Stimulated activated CD4-positive, alpha-beta T cell treated with anti-CD3 and anti-CD28 coated beads, Interleukin-15, amount 100 ng/mL, for 48 hours (primary cell): Measurements from ENCODE around the gene ZMYND10.
"Not testable (repeated sequence)": the region's sequence is repeated elsewhere in the genome, so short reads cannot be mapped to it uniquely, and the experiment has no call there.

Experiments
- DNase-seq, 2 donors: peaks; one replicate each; pipeline ENCODE4 v3.0.0-alpha.2; 2020; ENCODE audit warnings: low read depth in 2 of 2

Gene ZMYND10

DNA sequence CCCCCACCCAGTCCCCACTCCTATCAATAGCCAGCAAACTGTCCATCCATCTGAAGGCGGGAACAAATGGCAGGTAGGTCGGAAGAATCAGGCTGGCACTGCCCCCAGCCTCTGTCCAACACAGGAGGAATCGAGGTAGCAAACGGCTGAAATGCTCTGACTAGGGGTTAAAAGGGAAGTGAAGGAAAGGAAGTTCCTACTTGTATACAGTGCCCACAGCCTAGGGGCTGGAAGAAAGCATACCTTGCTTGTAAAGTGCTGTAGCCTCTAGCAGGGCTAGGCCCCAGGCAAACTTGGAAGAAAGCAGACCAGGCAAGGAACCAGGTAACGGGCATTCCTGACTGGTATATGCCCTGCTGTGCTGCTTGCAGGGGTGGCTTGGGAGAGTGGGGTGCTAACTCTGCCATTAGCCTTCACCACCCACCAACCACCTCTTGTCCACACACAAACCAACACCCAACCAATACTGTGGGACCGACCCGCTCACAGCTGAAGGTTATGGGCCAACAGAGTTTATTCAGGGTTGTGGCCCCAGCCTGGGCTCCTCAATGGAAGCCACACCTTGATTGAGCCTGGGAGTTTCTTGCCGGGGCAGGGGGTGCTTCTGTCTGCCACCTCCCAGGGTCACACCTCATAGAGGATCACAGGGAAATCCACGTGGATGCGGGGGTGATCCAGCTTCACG lies 19.9 kb downstream of the ZMYND10 start:
- DNase-seq, result no peak

GRCh38 chr3:50325113-50325480 lies 20.4 kb downstream of the ZMYND10 start:
- DNase-seq, result no peak

- DNase-seq, result peak in 1 of 2 donors; percentile 57
These were observed 21.0 kb downstream of the ZMYND10 start for GRCh38 chr3:50324351-50325112.

DNA sequence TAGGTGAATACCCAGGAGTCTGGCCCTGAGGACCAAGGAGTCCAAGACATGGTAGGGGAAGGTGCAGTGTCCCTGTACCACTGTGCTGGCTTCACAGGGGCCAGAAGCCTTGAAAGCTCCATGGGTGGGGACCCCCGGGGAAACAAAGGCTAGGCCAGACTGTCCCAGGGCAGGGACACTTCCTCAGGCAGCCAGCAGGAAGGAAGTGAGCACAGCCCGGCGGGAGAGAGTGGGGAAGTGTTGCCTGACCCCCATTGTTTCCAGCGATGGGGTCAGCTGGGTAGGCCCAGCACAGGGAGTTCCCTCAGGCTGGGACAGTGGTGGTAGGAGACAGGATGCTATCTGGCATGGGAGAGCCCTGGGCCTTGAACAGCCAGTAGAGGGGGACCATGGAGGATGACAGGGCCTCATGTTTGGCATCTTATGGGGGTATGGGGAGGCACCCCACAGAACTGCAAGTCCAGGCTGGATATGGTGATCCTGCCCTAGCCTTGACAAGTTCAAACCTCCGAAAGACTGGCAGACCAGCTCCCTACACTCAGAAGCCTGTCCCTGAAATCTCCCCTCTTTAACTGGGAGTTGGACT lies 21.8 kb downstream of the ZMYND10 start:
- DNase-seq, result no peak

DNA sequence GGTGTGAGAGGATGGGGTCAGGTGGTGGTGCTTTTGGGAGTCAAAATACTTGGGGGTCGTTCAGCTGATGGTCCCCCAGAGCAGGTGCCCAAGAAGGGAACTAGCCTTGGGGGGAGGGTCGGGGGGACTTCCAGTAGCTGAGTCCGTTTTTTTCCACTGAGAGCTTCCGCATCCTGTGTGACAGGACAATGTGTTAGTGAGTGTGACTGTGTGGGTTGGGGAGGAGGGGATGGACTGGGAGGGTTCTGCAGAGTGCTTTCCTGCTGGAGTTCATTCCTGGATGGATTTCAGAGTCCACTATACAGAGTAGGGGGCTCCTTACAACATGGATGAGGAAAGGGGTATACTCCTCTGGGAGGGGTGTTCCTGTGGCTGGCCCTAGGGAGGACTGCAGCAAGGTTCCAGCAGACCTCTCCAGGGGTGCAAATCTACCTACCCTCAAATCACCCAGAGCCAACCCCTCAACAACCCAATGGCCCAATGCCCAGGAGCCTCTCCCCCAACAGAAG lies 22.4 kb downstream of the ZMYND10 start:
- DNase-seq, result no peak

DNA sequence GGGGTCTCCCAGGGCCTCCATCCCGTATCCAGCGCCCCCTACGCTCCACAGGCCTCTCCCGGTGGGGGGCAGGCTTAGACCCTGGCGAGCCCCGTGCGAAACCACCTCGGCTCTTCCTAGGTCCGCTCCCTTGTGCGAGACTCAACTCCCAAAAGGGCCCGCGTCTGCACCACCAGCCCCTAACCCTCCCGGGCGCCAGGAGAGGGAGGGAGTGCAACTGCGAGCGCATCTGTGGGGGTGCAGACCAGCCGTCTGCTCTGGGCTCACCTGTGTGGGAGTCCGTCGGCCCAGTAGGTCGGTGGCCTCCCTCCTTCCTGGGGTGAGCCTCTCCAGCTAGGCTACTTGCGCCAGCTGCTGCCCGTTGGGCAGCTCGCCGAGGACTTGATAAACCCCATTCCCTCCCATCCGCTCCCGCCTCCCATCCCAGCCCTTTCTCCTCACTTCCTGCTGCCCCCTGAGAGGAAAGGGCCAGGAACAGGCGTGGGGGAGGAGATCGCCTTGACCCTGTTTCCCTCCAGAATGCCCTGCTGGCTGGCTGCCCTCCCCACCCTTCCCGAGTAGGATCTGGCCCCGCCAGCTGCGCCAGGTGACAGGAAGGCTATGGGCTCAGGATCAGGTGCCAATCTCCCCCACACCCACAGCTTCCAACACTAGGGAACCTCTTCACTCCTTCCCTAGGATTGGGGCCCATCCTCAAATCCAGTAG lies 23.0 kb downstream of the ZMYND10 start, which contains the start of gene HYAL2:
HYAL2 (minus strand) TSS at position 360 of the 706 bp plus-strand sequence. CDS start 2,256 bp downstream, outside the sequence.
- DNase-seq, result no peak

DNA sequence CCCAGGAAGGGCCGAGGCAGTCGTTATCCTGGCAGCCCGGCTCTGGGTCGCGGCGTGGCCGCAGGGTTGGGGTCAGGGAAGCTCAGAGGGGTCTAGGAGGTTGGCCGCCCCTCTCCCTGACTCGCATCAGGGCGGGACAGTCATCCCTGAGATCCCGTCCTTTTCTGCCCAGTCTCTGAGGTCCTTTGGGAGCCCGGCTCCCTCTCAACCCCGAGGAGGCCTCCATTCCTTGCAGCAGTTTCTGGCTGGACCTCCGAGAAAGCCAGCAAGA lies 23.5 kb downstream of the ZMYND10 start:
- no peak for DNase-seq

GRCh38 chr3:50321336-50322114 lies 24.0 kb downstream of the ZMYND10 start:
- DNase-seq, result peak; percentile 71 to 80

GRCh38 chr3:50320853-50321335 lies 24.6 kb downstream of the ZMYND10 start:
- no peak for DNase-seq

DNA sequence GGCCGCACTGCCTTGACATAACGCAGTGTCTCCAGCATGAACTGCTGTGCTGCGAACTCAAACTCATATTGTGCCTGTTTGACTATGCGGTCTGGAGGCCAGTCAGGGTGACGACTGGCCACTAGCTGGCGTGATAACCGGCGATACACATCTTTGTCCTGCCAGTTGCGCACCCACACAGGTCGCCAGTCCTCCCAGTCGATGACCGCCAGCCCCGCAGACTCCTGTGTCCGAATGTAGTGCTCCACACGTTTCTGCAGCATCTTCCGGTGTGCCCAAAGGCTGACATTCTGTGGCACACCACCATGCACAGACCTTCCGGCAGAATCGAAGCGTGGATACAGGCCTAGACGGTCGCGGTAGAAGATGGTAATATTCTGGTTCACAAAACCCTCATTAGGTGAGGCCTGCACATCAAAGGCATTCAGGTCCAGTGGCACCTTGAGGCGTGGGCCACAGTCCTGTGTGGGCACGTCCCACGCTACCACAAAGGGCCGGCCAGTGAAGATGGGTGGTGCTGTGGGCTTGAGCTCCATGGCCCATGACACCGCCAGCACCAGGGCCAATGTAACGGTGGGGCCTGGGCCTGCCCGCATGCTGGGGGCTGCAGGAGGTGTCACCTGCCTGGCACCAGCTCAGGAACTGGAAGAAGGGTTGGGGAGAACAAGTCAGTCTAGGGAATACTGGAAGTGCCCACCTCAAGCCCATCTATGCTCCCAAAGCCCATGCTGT lies 25.5 kb downstream of the ZMYND10 start:
- DNase-seq, result no peak

GRCh38 chr3:50319181-50319893 lies 26.2 kb downstream of the ZMYND10 start:
- DNase-seq, result no peak

- no peak for DNase-seq
These were observed 26.9 kb downstream of the ZMYND10 start for GRCh38 chr3:50318615-50319014.

DNA sequence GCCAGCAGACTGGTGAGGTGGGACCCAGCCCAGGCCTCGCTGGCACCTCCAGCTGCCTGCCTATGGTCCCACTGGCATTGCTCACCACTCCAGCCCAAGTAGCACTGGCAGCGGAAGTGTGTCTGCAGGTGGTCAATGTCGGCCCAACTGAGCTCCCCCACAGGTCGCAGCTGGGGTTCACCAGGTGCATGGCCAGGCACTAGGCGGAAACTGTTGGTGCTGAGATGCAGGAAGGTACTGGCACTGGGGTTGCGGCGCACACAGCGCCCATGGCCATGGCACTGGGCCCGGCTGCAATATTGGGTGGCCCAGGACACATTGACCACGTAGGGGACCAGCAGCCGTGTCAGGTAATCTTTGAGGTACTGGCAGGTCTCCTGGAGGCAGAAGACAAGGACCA lies 27.4 kb downstream of the ZMYND10 start:
- no peak for DNase-seq

DNA sequence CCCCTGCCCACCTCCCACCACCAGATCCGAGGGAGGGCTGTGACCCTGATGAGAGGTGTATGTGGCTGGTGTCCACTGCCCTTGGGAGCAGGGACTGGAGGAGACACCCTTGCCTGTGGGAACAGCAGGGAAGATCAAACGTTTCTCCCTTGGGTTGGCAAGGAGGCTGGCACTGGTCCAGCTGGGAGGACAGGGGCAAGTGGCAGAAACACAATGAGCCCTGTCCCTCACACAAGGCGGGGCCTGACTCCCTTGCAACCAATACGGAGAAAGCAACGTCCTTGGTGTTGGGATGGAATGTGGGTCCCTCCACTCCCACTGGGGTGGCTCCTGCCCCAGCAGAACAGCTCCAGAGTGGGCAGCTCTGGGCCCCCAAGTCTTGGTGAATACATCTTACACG lies 28.2 kb downstream of the ZMYND10 start:
- no peak for DNase-seq

GRCh38 chr3:50316657-50317242 lies 28.8 kb downstream of the ZMYND10 start:
- no peak for DNase-seq

GRCh38 chr3:50314816-50315215 lies 30.7 kb downstream of the ZMYND10 start:
- no peak for DNase-seq

- no peak for DNase-seq
These were observed 31.2 kb downstream of the ZMYND10 start for GRCh38 chr3:50314342-50314741.

DNA sequence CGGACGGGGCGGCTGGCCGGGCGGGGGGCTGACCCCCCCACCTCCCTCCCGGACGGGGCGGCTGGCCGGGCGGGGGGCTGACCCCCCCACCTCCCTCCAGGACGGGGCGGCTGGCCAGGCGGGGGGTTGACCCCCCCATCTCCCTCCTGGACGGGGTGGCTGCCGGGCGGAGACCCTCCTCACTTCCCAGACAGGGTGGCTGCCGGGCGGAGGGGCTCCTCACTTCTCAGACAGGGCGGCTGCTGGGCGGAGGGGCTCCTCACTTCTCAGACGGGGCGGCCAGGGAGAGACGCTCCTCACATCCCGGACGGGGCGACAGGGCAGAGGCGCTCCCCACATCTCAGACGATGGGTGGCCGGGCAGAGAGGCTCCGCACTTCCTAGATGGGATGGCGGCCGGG lies 33.5 kb downstream of the ZMYND10 start:
- DNase-seq, result not testable (repeated sequence)

GRCh38 chr3:50304601-50305000 lies 40.9 kb downstream of the ZMYND10 start:
- no peak for DNase-seq
